ENCODE measurements around the gene RPS21. TPM values are rescaled to one million over a fixed set of nuclear protein-coding genes. Genes with fewer than 3 reads are reported as not detected.

Gene RPS21
- total and polyA plus RNA-seq, 2 of the 4 experiments (the other 2 are of a cell fraction) = 2,710 to 4,298 TPM

- Histone ChIP-seq H4K20me1 (ENCODE audit: insufficient read depth, low read length) (peaks cover 42% of the 10 kb centered on the region), H3K27me3 (ENCODE audit: control insufficient read depth, insufficient read depth, low read length) (no peaks in the 10 kb centered on the region), H3K56ac (ENCODE audit: extremely low read depth, insufficient read depth, low read length) (no peak overlapping the region), H2AFZ (replicated peaks; ENCODE audit: low read length, poor library complexity) (no peak overlapping the region), H3K27ac (ENCODE audit: insufficient read depth, low read length) (no peak overlapping the region), H3K14ac (replicated peaks; ENCODE audit: low read depth, low read length) (no peak overlapping the region), H3K4me2 (ENCODE audit: low read depth, low read length) (no peak overlapping the region), H2BK20ac (ENCODE audit: low read depth, low read length) (no peak overlapping the region), H3K18ac (ENCODE audit: low read depth, low read length) (no peak overlapping the region), H2BK5ac (ENCODE audit: low read depth, low read length, poor library complexity, severe bottlenecking) (no peak overlapping the region), H3K4me1 (ENCODE audit: control insufficient read depth, insufficient read depth, low read length) (peaks cover 3% of the 10 kb centered on the region), H2BK120ac (ENCODE audit: low read depth, low read length) (no peak overlapping the region), H3K4me3 (ENCODE audit: insufficient read depth, low read depth, low read length) (no peak overlapping the region), H4K5ac (ENCODE audit: low read depth, low read length) (no peak overlapping the region), H3K36me3 (ENCODE audit: control insufficient read depth, insufficient read depth, low read length) (peaks cover 51% of the 10 kb centered on the region), H3K4ac (ENCODE audit: low read depth, low read length) (no peak overlapping the region), H2AK5ac (ENCODE audit: low read depth, low read length) (no peak overlapping the region), H4K8ac (ENCODE audit: low read depth in 2 of 2, low read length in 2 of 2) (no peak overlapping the region), H3K9ac (ENCODE audit: low read depth, low read length) (no peak overlapping the region), H4K91ac (ENCODE audit: insufficient read depth, low read depth, low read length) (no peak overlapping the region), H3K23ac (ENCODE audit: low read depth, low read length) (no peak overlapping the region), H2AK9ac (replicated peaks; ENCODE audit: low read depth, low read length, poor library complexity) (no peak overlapping the region), H3K79me1 (ENCODE audit: low read depth in 1 of 2, low read length in 2 of 2) (peaks cover 24 to 38% of the 10 kb centered on the region in 2 experiments), H3K9me3 (ENCODE audit: control insufficient read depth, insufficient read depth, low read length) (no peaks in the 10 kb centered on the region), H2BK15ac (ENCODE audit: low read depth, low read length) (no peak overlapping the region), H3K9me1 (ENCODE audit: insufficient read depth, low read length) (0 out of 2 replicates have a peak, but pooled peaks cover 8% of the 10 kb centered on the region)
- intact Hi-C loops (cut with micrococcal nuclease) (no loop called here), in situ Hi-C loops (cut with MboI; ENCODE audit: low sequenced_read_pairs) (loop anchor here (25.0 kb wide), 1 partner anchor 380 kb away; no protein-coding TSS in a partner anchor), dilution Hi-C loops (cut with HindIII; ENCODE audit: low sequenced_read_pairs, unreplicated experiment) (loop anchor here (25.0 kb wide), 1 partner anchor 105 kb away; no protein-coding TSS in a partner anchor)
- 89% methylated on average over 8 of the region's 21 CpGs; no CpG with 5 or more reads in 1 of the 2 experiments for WGBS, 2 experiments (ENCODE audit: extremely low coverage in 2 of 2, insufficient read length in 1 of 2)
- CTCF ChIA-PET = no interaction called here
- no peak; the same call in 1 of the 2 replicates for ATAC-seq (ENCODE audit: low read depth)
- no TSS peak for BruUV-seq (replicated peaks)
- no peak for DNase-seq
- POLR2A ChIA-PET (ENCODE audit: unreplicated experiment) = no interaction called here
- TF ChIP-seq SMC3 (IDR thresholded peaks at IDR 0.05; ENCODE audit: low read depth, low read length) (no peak), CEBPB (IDR thresholded peaks at IDR 0.05; ENCODE audit: low read depth, low read length) (no peak), MXI1 (IDR thresholded peaks at IDR 0.05; ENCODE audit: borderline replicate concordance, low read depth, low read length) (no peak), CTCF (conservative IDR thresholded peaks at IDR 0.05; ENCODE audit: low read depth, low read length) (no peak), MAFK (IDR thresholded peaks at IDR 0.05; ENCODE audit: low read depth, low read length) (no peak), ELK1 (IDR thresholded peaks at IDR 0.05; ENCODE audit: borderline replicate concordance, low read depth, low read length) (no peak), MAZ (IDR thresholded peaks at IDR 0.05; ENCODE audit: borderline replicate concordance, low read depth, low read length) (no peak), RCOR1 (IDR thresholded peaks at IDR 0.05; ENCODE audit: insufficient replicate concordance, low read length) (no peak), POLR2A (IDR thresholded peaks at IDR 0.05; ENCODE audit: low read depth, low read length) (no peak), NFE2L2 (IDR thresholded peaks at IDR 0.05; ENCODE audit: low read depth, low read length) (no peak), CHD1 (IDR thresholded peaks at IDR 0.05; ENCODE audit: low read depth, low read length) (no peak), RFX5 (IDR thresholded peaks at IDR 0.05; ENCODE audit: low read depth, low read length) (no peak), USF2 (IDR thresholded peaks at IDR 0.05; ENCODE audit: low read depth, low read length) (no peak), BHLHE40 (IDR thresholded peaks at IDR 0.05; ENCODE audit: low read depth, low read length) (no peak), FOS (IDR thresholded peaks at IDR 0.05; ENCODE audit: low read depth, low read length) (no peak)
Observed at GRCh38 chr20:62392621-62393334, 5.9 kb downstream of the RPS21 start.

All from IMR-90 (cell line).